H9 (cell line): ENCODE measurements around the gene IER5L. TPM values are rescaled to one million over a fixed set of nuclear protein-coding genes. Genes with fewer than 3 reads are reported as not detected.

ENCODE experiments used
- DNase-seq: peaks from one replicate; pipeline ENCODE4 v3.0.0-alpha.2; 2017
- H2AFZ ChIP-seq: one replicate; pipeline ENCODE4 v1.6.1; 2013; ENCODE audit warnings: mild to moderate bottlenecking, low read length, control low read depth, moderate library complexity
- H2AK5ac ChIP-seq: 2 replicates; pipeline ENCODE4 v1.6.1; 2013; ENCODE audit warnings: low read length, control low read depth, mixed read lengths; ENCODE audit not compliant: insufficient read length
- H2BK120ac ChIP-seq: one replicate; pipeline ENCODE4 v1.6.1; 2013; ENCODE audit warnings: low read depth, mild to moderate bottlenecking, low read length, control low read depth, inconsistent platforms; ENCODE audit not compliant: poor library complexity, severe bottlenecking
- H2BK12ac ChIP-seq: 2 replicates; pipeline ENCODE4 v1.6.1; 2013; ENCODE audit warnings: low read length, control low read depth, mixed read lengths, low read depth; ENCODE audit not compliant: insufficient read length
- H2BK15ac ChIP-seq: 2 replicates; pipeline ENCODE4 v1.6.1; 2013; ENCODE audit warnings: low read depth, low read length, control low read depth
- H2BK20ac ChIP-seq: one replicate; pipeline ENCODE4 v1.6.1; 2013; ENCODE audit warnings: low read depth, mild to moderate bottlenecking, low read length, control low read depth, inconsistent platforms; ENCODE audit not compliant: poor library complexity, severe bottlenecking
- H2BK5ac ChIP-seq: 2 replicates; pipeline ENCODE4 v1.6.1; 2013; ENCODE audit warnings: low read length, control low read depth, mixed read lengths; ENCODE audit not compliant: insufficient read length
- H3K14ac ChIP-seq: 2 replicates; pipeline ENCODE4 v1.6.1; 2013; ENCODE audit warnings: low read length, control low read depth; ENCODE audit not compliant: insufficient read depth
- H3K18ac ChIP-seq: 2 replicates; pipeline ENCODE4 v1.6.1; 2013; ENCODE audit warnings: low read depth, mild to moderate bottlenecking, mixed read lengths, low read length, control low read depth; ENCODE audit not compliant: insufficient read length
- H3K23ac ChIP-seq: 2 replicates; pipeline ENCODE4 v1.6.1; 2013; ENCODE audit warnings: low read length, control low read depth, mixed read lengths, low read depth; ENCODE audit not compliant: insufficient read length
- H3K23me2 ChIP-seq: 2 replicates; pipeline ENCODE4 v1.6.1; 2013; ENCODE audit warnings: low read depth, mild to moderate bottlenecking, mixed read lengths, low read length, control low read depth; ENCODE audit not compliant: insufficient read length, poor library complexity, severe bottlenecking
- H3K27ac ChIP-seq: 2 replicates; pipeline ENCODE4 v1.5.1; 2013; ENCODE audit warnings: low read length, control low read depth, mixed read lengths, low read depth; ENCODE audit not compliant: insufficient read length
- H3K27me3 ChIP-seq: 2 replicates; pipeline ENCODE4 v1.6.1; 2013; ENCODE audit warnings: low read length, control low read depth, inconsistent platforms; ENCODE audit not compliant: insufficient read depth
- H3K4ac ChIP-seq: 2 replicates; pipeline ENCODE4 v1.6.1; 2013; ENCODE audit warnings: low read depth, mild to moderate bottlenecking, control low read depth, inconsistent platforms, low read length, moderate library complexity
- H3K4me1 ChIP-seq: 2 replicates; pipeline ENCODE4 v1.6.1; 2013; ENCODE audit warnings: low read length, control low read depth, inconsistent platforms; ENCODE audit not compliant: insufficient read depth
- H3K4me2 ChIP-seq: 2 replicates; pipeline ENCODE4 v1.6.1; 2013; ENCODE audit warnings: low read length, control low read depth, mixed read lengths; ENCODE audit not compliant: insufficient read length, insufficient read depth
- H3K56ac ChIP-seq: 2 replicates; pipeline ENCODE4 v1.6.1; 2013; ENCODE audit warnings: low read depth, mild to moderate bottlenecking, mixed read lengths, low read length, control low read depth; ENCODE audit not compliant: insufficient read length
- H3K79me1 ChIP-seq: 2 replicates; pipeline ENCODE4 v1.6.1; 2013; ENCODE audit warnings: low read depth, mild to moderate bottlenecking, moderate library complexity, low read length, control low read depth, inconsistent platforms; ENCODE audit not compliant: insufficient read depth, poor library complexity, severe bottlenecking
- H3K79me2 ChIP-seq: 2 replicates; pipeline ENCODE4 v1.6.1; 2013; ENCODE audit warnings: low read length, control low read depth, inconsistent platforms; ENCODE audit not compliant: insufficient read depth
- H3K9ac ChIP-seq: 2 replicates; pipeline ENCODE4 v1.6.1; 2013; ENCODE audit warnings: low read length, control low read depth, mixed read lengths; ENCODE audit not compliant: insufficient read length; ENCODE audit errors: extremely low read depth
- H3K9me3 ChIP-seq: one replicate; pipeline ENCODE4 v1.6.1; 2013; ENCODE audit warnings: low read depth, low read length, inconsistent platforms; ENCODE audit not compliant: control insufficient read depth
- H3T11ph ChIP-seq: one replicate; pipeline ENCODE4 v1.6.1; 2013; ENCODE audit warnings: mild to moderate bottlenecking, low read length, control low read depth, inconsistent platforms
- H4K20me1 ChIP-seq: one replicate; pipeline ENCODE4 v1.6.1; 2013; ENCODE audit not compliant: control insufficient read depth, insufficient read length, insufficient read depth
- H4K5ac ChIP-seq: 2 replicates; pipeline ENCODE4 v1.6.1; 2013; ENCODE audit warnings: low read depth, mild to moderate bottlenecking, mixed read lengths, low read length, control low read depth; ENCODE audit not compliant: insufficient read length
- H4K8ac ChIP-seq: replicated peaks from 2 replicates; pipeline ENCODE4 v1.6.1; 2013; ENCODE audit warnings: low read length, control low read depth, mixed read lengths, low read depth; ENCODE audit not compliant: insufficient read length
- H4K91ac ChIP-seq: 2 replicates; pipeline ENCODE4 v1.6.1; 2013; ENCODE audit warnings: low read depth, mild to moderate bottlenecking, moderate library complexity, mixed read lengths, low read length, control low read depth; ENCODE audit not compliant: insufficient read length
- H3K27ac Mint-ChIP-seq, 3 experiments: 2 replicates in 2 of 3; 3 replicates in 1 of 3; pipeline ENCODE4 v1.8.0; 2020 to 2021; ENCODE audit warnings: mixed read lengths in 3 of 3, mild to moderate bottlenecking in 1 of 3, moderate library complexity in 1 of 3
- H3K27me3 Mint-ChIP-seq: 2 replicates; pipeline ENCODE4 v1.8.0; 2021; ENCODE audit warnings: low read depth, mild to moderate bottlenecking, moderate library complexity, mixed read lengths
- H3K36me3 Mint-ChIP-seq, 3 experiments: 2 replicates in 2 of 3; 3 replicates in 1 of 3; pipeline ENCODE4 v1.8.0; 2020 to 2021; ENCODE audit warnings: low read depth in 3 of 3, mixed read lengths in 3 of 3; ENCODE audit not compliant: insufficient read depth in 1 of 3
- H3K4me1 Mint-ChIP-seq, 2 experiments: 2 replicates each; pipeline ENCODE4 v1.8.0; 2020; ENCODE audit warnings: mixed read lengths in 2 of 2
- H3K4me3 Mint-ChIP-seq, 2 experiments: 2 replicates in 1 of 2; 3 replicates in 1 of 2; pipeline ENCODE4 v1.8.0; 2020 to 2021; ENCODE audit warnings: mild to moderate bottlenecking in 2 of 2, mixed read lengths in 2 of 2, moderate library complexity in 1 of 2
- H3K9me3 Mint-ChIP-seq, 2 experiments: 2 replicates in 1 of 2; 3 replicates in 1 of 2; pipeline ENCODE4 v1.8.0; 2020; ENCODE audit warnings: mild to moderate bottlenecking in 2 of 2, mixed read lengths in 2 of 2, moderate library complexity in 1 of 2
- CTCF ChIP-seq: fragments of 200-600 bp; sonication (generic); conservative IDR thresholded peaks from 3 replicates; pipeline ENCODE4 v1.8.0; 2021; ENCODE audit warnings: antibody characterized with exemption, mild to moderate bottlenecking
- WGBS: extraction: QIAGEN DNeasy Blood & Tissue Kit; methylation state at CpG from one replicate; pipeline ENCODE4 v1.1.7; 2013; ENCODE audit warnings: missing lambda C conversion rate, low lambda C conversion rate, mixed read lengths; ENCODE audit not compliant: insufficient read length; ENCODE audit errors: extremely low coverage; 5-methylcytosine and 5-hydroxymethylcytosine counted together
- total RNA-seq: library from RNA; stranded (reverse); gene quantifications from 2 replicates; pipeline ENCODE4 v1.2.1, GENCODE V29; 2021

IER5L gene
- total RNA-seq, 1 experiment from 2014 or later, result 1.0 TPM

- no peak for TF ChIP-seq CTCF
- no peak overlapping the region for H2BK5ac ChIP-seq
- WGBS, result no CpG with 5 or more reads among the region's 8 CpGs
- H3K23ac ChIP-seq, result no peak overlapping the region
- peak overlapping the region; percentile 84 for H3K14ac ChIP-seq
- H3K18ac ChIP-seq, result peak overlapping the region; percentile 88
- peak overlapping the region; percentile 11 for H3T11ph ChIP-seq
- no peak overlapping the region for H4K8ac ChIP-seq
- peaks cover 50 to 60% of the 10 kb centered on the region in 2 experiments for H3K4me1 Mint-ChIP-seq
- peak overlapping the region; percentile 98 to 99 (median 99) for H3K27ac Mint-ChIP-seq
- no peaks in the 10 kb centered on the region for H3K27me3 ChIP-seq
- H3K79me1 ChIP-seq, result no peaks in the 10 kb centered on the region
- H3K4me2 ChIP-seq, result peak overlapping the region; percentile 55
- H3K9ac ChIP-seq, result peak overlapping the region; percentile 7
- H2AFZ ChIP-seq, result no peak overlapping the region
- H2BK15ac ChIP-seq, result no peak overlapping the region
- H3K4ac ChIP-seq, result peak overlapping the region; percentile 17; the same call in 1 of the 2 replicates
- peaks cover 5% of the 10 kb centered on the region for H3K23me2 ChIP-seq
- no peak overlapping the region for H2AK5ac ChIP-seq
- H2BK120ac ChIP-seq, result no peak overlapping the region
- H3K9me3 ChIP-seq, result no peaks in the 10 kb centered on the region
- peak overlapping the region; percentile 84 for H3K27ac ChIP-seq
- no peak overlapping the region for H4K5ac ChIP-seq
- no peak overlapping the region for H2BK20ac ChIP-seq
- H3K9me3 Mint-ChIP-seq, result no peaks in the 10 kb centered on the region; a peak in 1 of 5 replicates
- H3K36me3 Mint-ChIP-seq, result peaks cover 14 to 49% (median 37%) of the 10 kb centered on the region in 3 experiments; a peak in 6 of 7 replicates
- H4K91ac ChIP-seq, result peak overlapping the region; percentile 90
- H3K27me3 Mint-ChIP-seq, result peaks cover 1% of the 10 kb centered on the region; the same call in 1 of the 2 replicates
- no peak overlapping the region for H3K56ac ChIP-seq
- peak; percentile 77 for DNase-seq
- H4K20me1 ChIP-seq, result no peaks in the 10 kb centered on the region
- H3K79me2 ChIP-seq, result no peaks in the 10 kb centered on the region
- H3K4me3 Mint-ChIP-seq, result peak overlapping the region; percentile 69 to 79
- peaks cover 10% of the 10 kb centered on the region; the same call in 1 of the 2 replicates for H3K4me1 ChIP-seq
- H2BK12ac ChIP-seq, result peak overlapping the region; percentile 26
These were observed 37.5 kb downstream of the IER5L start for GRCh38 chr9:129140397-129141065.
